GM12878 (cell line): ENCODE measurements around the gene ALCAM. TPM values are rescaled to one million over a fixed set of nuclear protein-coding genes. Genes with fewer than 3 reads are reported as not detected.

ENCODE experiments used
- ATAC-seq: fragments of 200-7000 bp; cut with Tn5 transposase; 3 replicates; pipeline ENCODE4 v1.9.1; 2020; ENCODE audit warnings: mild to moderate bottlenecking, moderate library complexity
- BruUV-seq: library from RNA; stranded (reverse); fragments of 400-500 nt; replicated peaks from 2 replicates; lab custom pipeline; 2021; lab: Mats Ljungman, UMichigan
- CTCF ChIA-PET: fragments of 300-600 bp; sonication (Branson Sonifier 250); formaldehyde crosslinking; extraction: SDS; loops from one replicate; lab custom pipeline; 2021; ENCODE audit warnings: inconsistent platforms; lab: Yijun Ruan, JAX
- POLR2A ChIA-PET: fragments of 350-600 bp; formaldehyde crosslinking; extraction: SDS; loops from one replicate; lab custom pipeline; 2021; ENCODE audit warnings: inconsistent platforms; lab: Charles Lee
- RAD21 ChIA-PET: fragments of 300-600 bp; sonication (Branson Sonifier 250); formaldehyde crosslinking; loops from one replicate; lab custom pipeline; 2023; ENCODE audit warnings: antibody characterized with exemption; ENCODE audit not compliant: unreplicated experiment; lab: Charles Lee
- SMC1A ChIA-PET: fragments of 300-600 bp; sonication (Branson Sonifier 250); formaldehyde crosslinking; loops from one replicate; lab custom pipeline; 2023; ENCODE audit not compliant: unreplicated experiment, uncharacterized antibody; lab: Charles Lee
- DNase-seq: peaks from one replicate; pipeline ENCODE4 v3.0.0-alpha.2; 2011; ENCODE audit warnings: low read depth, low spot score
- FAIRE-seq: peaks from 3 replicates; lab custom pipeline; 2011; peaks lifted over from hg19 to GRCh38; lab: Jason Lieb, UNC
- H2AFZ ChIP-seq: 2 replicates; pipeline ENCODE4 v1.6.0; 2011; ENCODE audit warnings: low read depth, low read length, control low read depth; ENCODE audit not compliant: control insufficient read depth
- H3K27ac ChIP-seq: 2 replicates; pipeline ENCODE4 v1.5.1; 2011; ENCODE audit warnings: control low read depth; ENCODE audit not compliant: control insufficient read depth, insufficient read depth
- H3K27me3 ChIP-seq, 2 experiments: replicated peaks in 1 of 2; 2 replicates each; pipeline versions ENCODE4 v1.6.0 to v1.6.1; 2011; ENCODE audit warnings: low read length in 1 of 2; ENCODE audit not compliant: control insufficient read depth in 2 of 2, insufficient read depth in 2 of 2
- H3K36me3 ChIP-seq, 2 experiments: 2 replicates each; pipeline ENCODE4 v1.5.1; 2011; ENCODE audit warnings: low read length in 1 of 2; ENCODE audit not compliant: control insufficient read depth in 2 of 2, insufficient read depth in 2 of 2
- H3K4me1 ChIP-seq: 2 replicates; pipeline ENCODE4 v1.6.1; 2011; ENCODE audit warnings: mild to moderate bottlenecking, low read length, moderate library complexity, mixed read lengths; ENCODE audit not compliant: control insufficient read depth, insufficient read depth
- H3K4me2 ChIP-seq: 2 replicates; pipeline ENCODE4 v1.6.0; 2011; ENCODE audit warnings: control low read depth; ENCODE audit not compliant: control insufficient read depth, insufficient read depth
- H3K4me3 ChIP-seq: fragments of 200-600 bp; sonication (generic); 2 replicates; pipeline ENCODE4 v1.5.1; 2016
- H3K79me2 ChIP-seq: 2 replicates; pipeline ENCODE4 v1.6.0; 2011; ENCODE audit warnings: low read length; ENCODE audit not compliant: control insufficient read depth, insufficient read depth
- H3K9ac ChIP-seq: 2 replicates; pipeline ENCODE4 v1.8.0; 2011; ENCODE audit warnings: low read length, control low read depth, mixed read lengths; ENCODE audit not compliant: control insufficient read depth, insufficient read depth
- H3K9me3 ChIP-seq: replicated peaks from 3 replicates; pipeline ENCODE4 v1.5.1; 2011; ENCODE audit warnings: mild to moderate bottlenecking, low read length; ENCODE audit not compliant: control insufficient read depth, insufficient read depth
- H4K20me1 ChIP-seq: 2 replicates; pipeline ENCODE4 v1.6.0; 2011; ENCODE audit not compliant: control insufficient read depth, insufficient read depth
- CBX5 ChIP-seq: sonication (generic); IDR thresholded peaks from 2 replicates; pipeline ENCODE4 v1.6.1; 2016; ENCODE audit warnings: low read depth, moderate library complexity, mild to moderate bottlenecking, inconsistent platforms
- CTCF ChIP-seq, 3 experiments: IDR thresholded peaks in 2 of 3; conservative IDR thresholded peaks in 1 of 3; 2 replicates each; pipeline ENCODE4 v1.5.1; 2011; ENCODE audit warnings: low read depth in 3 of 3, low read length in 3 of 3, mild to moderate bottlenecking in 3 of 3, control low read depth in 2 of 3, moderate library complexity in 2 of 3, inconsistent platforms in 1 of 3, mixed read lengths in 1 of 3; ENCODE audit not compliant: control insufficient read depth in 2 of 3, insufficient read depth in 1 of 3; ENCODE audit errors: extremely low read depth in 1 of 3
- GABPA ChIP-seq: IDR thresholded peaks from 2 replicates; pipeline ENCODE4 v1.6.1; 2014; ENCODE audit warnings: antibody characterized with exemption, low read depth, mild to moderate bottlenecking, inconsistent platforms
- HDAC6 ChIP-seq: fragments of 200-600 bp; sonication (generic); IDR thresholded peaks from one replicate; pipeline ENCODE4 v1.8.0; 2017; ENCODE audit warnings: antibody characterized with exemption; ENCODE audit not compliant: unreplicated experiment
- MLLT1 ChIP-seq: fragments of 450-650 bp; IDR thresholded peaks from 2 replicates; pipeline ENCODE4 v1.6.1; 2016; ENCODE audit warnings: mild to moderate bottlenecking
- NR2F1 ChIP-seq: fragments of 450-650 bp; conservative IDR thresholded peaks from 2 replicates; pipeline ENCODE4 v1.6.1; 2017; ENCODE audit warnings: mild to moderate bottlenecking
- NRF1 ChIP-seq: conservative IDR thresholded peaks from 2 replicates; pipeline ENCODE4 v1.6.1; 2011; ENCODE audit warnings: mild to moderate bottlenecking, low read depth, low read length, improper control_type of control experiment
- POLR2A ChIP-seq: IDR thresholded peaks from 2 replicates; pipeline ENCODE4 v1.6.1; 2011; ENCODE audit warnings: low read depth, mild to moderate bottlenecking, low read length
- SMAD5 ChIP-seq: IDR thresholded peaks from 2 replicates; pipeline ENCODE4 v1.6.1; 2016; ENCODE audit warnings: antibody characterized with exemption, low read depth
- SUPT20H ChIP-seq: IDR thresholded peaks from 2 replicates; pipeline ENCODE4 v1.6.1; 2011; ENCODE audit warnings: low read depth, mild to moderate bottlenecking, low read length, moderate library complexity, borderline replicate concordance; ENCODE audit not compliant: control insufficient read depth
- USF2 ChIP-seq: IDR thresholded peaks from 2 replicates; pipeline ENCODE4 v1.6.1; 2011; ENCODE audit warnings: low read depth, low read length, improper control_type of control experiment, borderline replicate concordance
- ZNF384 ChIP-seq: IDR thresholded peaks from 2 replicates; pipeline ENCODE4 v1.6.1; 2012; ENCODE audit warnings: low read depth, mild to moderate bottlenecking, low read length, improper control_type of control experiment, borderline replicate concordance
- ZNF687 ChIP-seq: fragments of 450-650 bp; IDR thresholded peaks from 2 replicates; pipeline ENCODE4 v1.6.1; 2017; ENCODE audit warnings: mild to moderate bottlenecking, moderate library complexity
- WGBS: methylation state at CpG from one replicate; pipeline ENCODE4 v1.1.6; 2016; ENCODE audit warnings: low lambda C conversion rate; ENCODE audit not compliant: insufficient replicate concordance, insufficient coverage; ENCODE audit errors: missing lambda C conversion rate; 5-methylcytosine and 5-hydroxymethylcytosine counted together
- in situ Hi-C: fragments of 300-500 bp; cut with MboI; formaldehyde crosslinking; loops from 9 replicates; pipeline ENCODE4 v1.14.3; 2018; ENCODE audit warnings: mixed read lengths
- intact Hi-C: fragments of 100-400 bp; cut with micrococcal nuclease; formaldehyde crosslinking; loops from one replicate; pipeline ENCODE4 v1.14.2; 2022; ENCODE audit not compliant: unreplicated experiment
- polyA plus RNA-seq, 11 experiments: library from polyadenylated mRNA; depleted of rRNA in 4 of 11; unstranded in 6 of 11; stranded (reverse) in 5 of 11; fragments of >200 nt; fragmentation: Nextera tagmentation in 4 of 11; fragmentation: Illumina TruSeq in 1 of 11; extraction: Ambion mirVana in 4 of 11; extraction: Trizol in 1 of 11; gene quantifications; 1 replicate in 1 of 11; 2 replicates in 10 of 11; pipeline versions ENCODE4 v1.2.1 to v1.2.3, GENCODE V29; 2011 to 2016; ENCODE audit warnings: inconsistent platforms in 2 of 11, missing spikeins in 2 of 11, low read depth in 1 of 11
- total RNA-seq, 4 experiments: library from RNA; depleted of rRNA in 3 of 4; stranded (reverse); fragments of >200 nt in 3 of 4; fragmentation: Illumina TruSeq in 1 of 4; extraction: Trizol in 1 of 4; gene quantifications; 2 replicates each; pipeline versions ENCODE4 v1.2.1 to v1.2.3, GENCODE V29; 2013 to 2021

The ALCAM gene
- total and polyA plus RNA-seq, 10 of the 15 experiments (the other 5 are each of a cell fraction or from before 2014, with no cell fraction given): 12.2 to 54.2 (median 32.6) TPM

GRCh38 chr3:105526360-105527111 lies 159.8 kb downstream of the ALCAM start:
- no peak for DNase-seq
- in situ Hi-C loops (no loop called here), intact Hi-C loops (no loop called here)
- RAD21 ChIA-PET: interaction anchor here (1.3 to 1.9 kb wide), 2 partner anchors 9 to 159 kb away, joined by 5 to 11 read pairs; no protein-coding TSS in a partner anchor
- WGBS: 88% methylated on average over 4 of the region's 4 CpGs
- CTCF ChIA-PET: interaction anchor here (0.7 to 3.1 kb wide), 10 partner anchors 9 to 1150 kb away, joined by 3 to 22 read pairs (median 3); no protein-coding TSS in a partner anchor
- POLR2A ChIA-PET: interaction anchor here (0.6 to 1.5 kb wide), 3 partner anchors 8 to 1100 kb away, joined by 3 to 4 read pairs (median 3); no protein-coding TSS in a partner anchor
- Histone ChIP-seq H3K9ac (no peak overlapping the region), H4K20me1 (no peaks in the 10 kb centered on the region), H3K27me3 (no peaks in the 10 kb centered on the region), H3K9me3 (no peaks in the 10 kb centered on the region), H3K4me3 (no peak overlapping the region), H3K4me2 (no peak overlapping the region), H3K36me3 (peaks cover 0 to 5% of the 10 kb centered on the region in 2 experiments; a peak in 1 of 4 replicates), H2AFZ (no peak overlapping the region), H3K79me2 (no peaks in the 10 kb centered on the region), H3K4me1 (no peaks in the 10 kb centered on the region), H3K27ac (no peak overlapping the region)
- no peak for FAIRE-seq
- SMC1A ChIA-PET: interaction anchor here (0.5 to 2.7 kb wide), 8 partner anchors 9 to 1538 kb away, joined by 3 to 18 read pairs (median 3); no protein-coding TSS in a partner anchor
- BruUV-seq: no TSS peak
- no peak for ATAC-seq
- TF ChIP-seq ZNF384: no peak
- no peak for TF ChIP-seq POLR2A
- no peak for TF ChIP-seq USF2
- no peak for TF ChIP-seq ZNF687
- no peak for TF ChIP-seq MLLT1
- TF ChIP-seq SMAD5: no peak
- no peak for TF ChIP-seq CTCF (IDR thresholded peaks at IDR 0.05 in 2 of 3, conservative IDR thresholded peaks at IDR 0.05 in 1 of 3; ENCODE audit: control insufficient read depth in 2 of 3, extremely low read depth in 1 of 3, insufficient read depth in 1 of 3, low read depth in 3 of 3, low read length in 3 of 3)
- no peak for TF ChIP-seq SUPT20H
- TF ChIP-seq HDAC6: no peak
- no peak for TF ChIP-seq NR2F1
- no peak for TF ChIP-seq CBX5
- TF ChIP-seq GABPA: no peak
- TF ChIP-seq NRF1: no peak
